Measurements from ENCODE around the gene DBNL.

Gene DBNL

GRCh38 chr7:44100458-44101302 lies 56.2 kb downstream of the DBNL start:
- DNase-seq (ENCODE audit: low spot score): no peak

- no peak for DNase-seq (ENCODE audit: low spot score)
Measured at GRCh38 chr7:44101303-44101965, 56.9 kb downstream of the DBNL start.

- no peak for DNase-seq (ENCODE audit: low spot score)
Measured at GRCh38 chr7:44101966-44102845, 57.7 kb downstream of the DBNL start.

GRCh38 chr7:44102846-44103565 lies 58.5 kb downstream of the DBNL start:
- DNase-seq (ENCODE audit: low spot score): no peak

- no peak for DNase-seq (ENCODE audit: low spot score)
Measured at GRCh38 chr7:44103566-44103922, 59.0 kb downstream of the DBNL start.

GRCh38 chr7:44103923-44104859 lies 59.7 kb downstream of the DBNL start, which contains the start of gene AEBP1:
Gene AEBP1, plus strand, starts transcription at chr7:44104345. Its CDS starts 321 bp downstream, at chr7:44104666.
- no peak for DNase-seq (ENCODE audit: low spot score)

GRCh38 chr7:44104860-44105771 lies 60.6 kb downstream of the DBNL start:
- DNase-seq (ENCODE audit: low spot score): peak; percentile 33

GRCh38 chr7:44105832-44106231 lies 61.3 kb downstream of the DBNL start:
- DNase-seq (ENCODE audit: low spot score): no peak

GRCh38 chr7:44106311-44107065 lies 62.0 kb downstream of the DBNL start:
- no peak for DNase-seq (ENCODE audit: low spot score)

- no peak for DNase-seq (ENCODE audit: low spot score)
Measured at GRCh38 chr7:44107116-44107960, 62.8 kb downstream of the DBNL start.

- DNase-seq (ENCODE audit: low spot score): no peak
Measured at GRCh38 chr7:44107961-44108767, 63.7 kb downstream of the DBNL start.

GRCh38 chr7:44108768-44109750 lies 64.6 kb downstream of the DBNL start:
- DNase-seq (ENCODE audit: low spot score): no peak

- no peak for DNase-seq (ENCODE audit: low spot score)
Measured at GRCh38 chr7:44109991-44110390, 65.5 kb downstream of the DBNL start.

- no peak for DNase-seq (ENCODE audit: low spot score)
Measured at GRCh38 chr7:44110719-44111635, 66.5 kb downstream of the DBNL start.

Data from SW480 (cell line).